ENCODE measurements around the gene PKHD1. TPM values are rescaled to one million over a fixed set of nuclear protein-coding genes. Genes with fewer than 3 reads are reported as not detected.

The PKHD1 gene
- total RNA-seq, 2 donors from 2014 or later, result 0.20 TPM

DNA sequence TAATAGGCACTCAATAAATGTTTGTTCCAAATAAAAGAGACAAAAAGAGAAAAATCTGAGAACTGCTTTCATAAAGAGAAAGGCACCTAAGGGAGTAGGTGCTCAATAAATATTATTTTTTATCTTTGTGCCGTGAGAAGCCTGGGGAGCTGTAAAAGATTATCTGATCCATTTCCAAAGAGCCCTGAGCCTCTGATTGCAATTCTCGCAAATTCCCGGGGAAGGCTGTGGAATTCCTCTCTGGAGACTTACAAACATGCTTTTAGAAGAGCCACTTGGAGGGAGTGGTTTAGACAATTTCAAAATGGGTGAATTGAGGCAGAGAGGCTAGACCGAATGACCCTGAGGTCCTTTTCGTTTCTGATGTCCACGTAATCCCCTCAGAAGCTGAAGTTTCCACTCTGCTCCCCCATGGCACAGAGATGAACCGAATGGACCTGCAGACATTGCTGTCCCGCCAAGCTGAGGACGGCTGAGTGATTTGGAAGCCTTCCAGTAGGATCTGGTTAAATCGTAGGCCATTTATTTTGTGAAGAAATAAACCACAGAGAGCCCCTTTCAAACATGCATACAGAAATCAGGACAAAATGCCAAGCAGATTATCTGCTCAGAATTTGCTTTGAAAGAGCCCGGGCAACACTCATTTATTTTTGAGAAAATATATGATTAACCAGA is 77.8 kb downstream of the PKHD1 start:
- no peaks in the 10 kb centered on the region for H3K36me3 Mint-ChIP-seq (ENCODE audit: low read depth)
- DNase-seq, result no peak
- H3K9me3 Mint-ChIP-seq, result no peaks in the 10 kb centered on the region
- Histone ChIP-seq H3K4me1 (ENCODE audit: control insufficient read depth, insufficient read depth, low read length) (no peaks in the 10 kb centered on the region), H3K4me3 (ENCODE audit: low read length) (no peak overlapping the region), H3K9ac (ENCODE audit: extremely low read depth, low read length, poor library complexity, severe bottlenecking) (no peak overlapping the region), H3K27ac (ENCODE audit: low read depth, low read length) (no peak overlapping the region), H3K9me3 (ENCODE audit: control insufficient read depth, low read length) (no peaks in the 10 kb centered on the region), H3K36me3 (ENCODE audit: control insufficient read depth, insufficient read depth, low read length) (no peaks in the 10 kb centered on the region), H3K27me3 (ENCODE audit: control insufficient read depth, insufficient read depth, low read length, poor library complexity, severe bottlenecking) (no peaks in the 10 kb centered on the region)
- H3K27me3 Mint-ChIP-seq (ENCODE audit: insufficient read depth), result no peaks in the 10 kb centered on the region
- peaks cover 7% of the 10 kb centered on the region for H3K4me1 Mint-ChIP-seq
- TF ChIP-seq, protein P1, sequence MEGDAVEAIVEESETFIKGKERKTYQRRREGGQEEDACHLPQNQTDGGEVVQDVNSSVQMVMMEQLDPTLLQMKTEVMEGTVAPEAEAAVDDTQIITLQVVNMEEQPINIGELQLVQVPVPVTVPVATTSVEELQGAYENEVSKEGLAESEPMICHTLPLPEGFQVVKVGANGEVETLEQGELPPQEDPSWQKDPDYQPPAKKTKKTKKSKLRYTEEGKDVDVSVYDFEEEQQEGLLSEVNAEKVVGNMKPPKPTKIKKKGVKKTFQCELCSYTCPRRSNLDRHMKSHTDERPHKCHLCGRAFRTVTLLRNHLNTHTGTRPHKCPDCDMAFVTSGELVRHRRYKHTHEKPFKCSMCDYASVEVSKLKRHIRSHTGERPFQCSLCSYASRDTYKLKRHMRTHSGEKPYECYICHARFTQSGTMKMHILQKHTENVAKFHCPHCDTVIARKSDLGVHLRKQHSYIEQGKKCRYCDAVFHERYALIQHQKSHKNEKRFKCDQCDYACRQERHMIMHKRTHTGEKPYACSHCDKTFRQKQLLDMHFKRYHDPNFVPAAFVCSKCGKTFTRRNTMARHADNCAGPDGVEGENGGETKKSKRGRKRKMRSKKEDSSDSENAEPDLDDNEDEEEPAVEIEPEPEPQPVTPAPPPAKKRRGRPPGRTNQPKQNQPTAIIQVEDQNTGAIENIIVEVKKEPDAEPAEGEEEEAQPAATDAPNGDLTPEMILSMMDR (conservative IDR thresholded peaks at IDR 0.05), result no peak
- no peak overlapping the region for H3K27ac Mint-ChIP-seq
- no peak overlapping the region for H3K4me3 Mint-ChIP-seq
- 83 to 90% methylated on average over 9 to 11 of the region's 11 CpGs for WGBS, 2 experiments (ENCODE audit: insufficient coverage in 1 of 2, insufficient read length in 1 of 2)

DNA sequence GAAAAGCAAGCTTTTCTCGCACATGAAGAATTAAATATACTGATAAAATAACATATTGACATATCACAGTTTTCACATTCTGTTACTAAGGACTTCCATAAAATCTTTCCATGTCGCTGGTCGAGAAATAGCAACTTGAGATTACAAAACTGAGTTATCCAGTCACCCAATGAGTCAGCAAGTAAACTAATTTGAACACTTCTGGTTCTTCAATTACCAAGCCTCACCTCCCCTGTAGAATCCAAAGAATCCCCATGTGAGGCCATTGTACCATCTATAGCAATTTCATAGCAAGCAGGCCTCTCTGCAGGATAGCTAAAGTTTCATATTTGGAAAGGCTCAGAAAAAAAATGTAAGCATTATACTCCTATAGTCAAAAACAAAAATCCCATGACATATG is 87.3 kb downstream of the PKHD1 start:
- no peaks in the 10 kb centered on the region for H3K9me3 Mint-ChIP-seq
- Histone ChIP-seq H3K4me1 (ENCODE audit: control insufficient read depth, insufficient read depth, low read length) (peaks cover 3% of the 10 kb centered on the region), H3K4me3 (ENCODE audit: low read length) (no peak overlapping the region), H3K27me3 (ENCODE audit: control insufficient read depth, insufficient read depth, low read length, poor library complexity, severe bottlenecking) (no peaks in the 10 kb centered on the region), H3K9ac (ENCODE audit: extremely low read depth, low read length, poor library complexity, severe bottlenecking) (no peak overlapping the region), H3K9me3 (ENCODE audit: control insufficient read depth, low read length) (no peaks in the 10 kb centered on the region), H3K36me3 (ENCODE audit: control insufficient read depth, insufficient read depth, low read length) (no peaks in the 10 kb centered on the region), H3K27ac (ENCODE audit: low read depth, low read length) (no peak overlapping the region)
- TF ChIP-seq, protein P1 (conservative IDR thresholded peaks at IDR 0.05), result no peak
- H3K4me1 Mint-ChIP-seq, result peaks cover 7% of the 10 kb centered on the region
- no peak overlapping the region for H3K4me3 Mint-ChIP-seq
- 98 to 100% methylated on average over 2 to 3 of the region's 3 CpGs for WGBS, 2 experiments (ENCODE audit: insufficient coverage in 1 of 2, insufficient read length in 1 of 2)
- no peak overlapping the region for H3K27ac Mint-ChIP-seq
- no peaks in the 10 kb centered on the region for H3K27me3 Mint-ChIP-seq (ENCODE audit: insufficient read depth)
- no peaks in the 10 kb centered on the region for H3K36me3 Mint-ChIP-seq (ENCODE audit: low read depth)
- no peak for DNase-seq

DNA sequence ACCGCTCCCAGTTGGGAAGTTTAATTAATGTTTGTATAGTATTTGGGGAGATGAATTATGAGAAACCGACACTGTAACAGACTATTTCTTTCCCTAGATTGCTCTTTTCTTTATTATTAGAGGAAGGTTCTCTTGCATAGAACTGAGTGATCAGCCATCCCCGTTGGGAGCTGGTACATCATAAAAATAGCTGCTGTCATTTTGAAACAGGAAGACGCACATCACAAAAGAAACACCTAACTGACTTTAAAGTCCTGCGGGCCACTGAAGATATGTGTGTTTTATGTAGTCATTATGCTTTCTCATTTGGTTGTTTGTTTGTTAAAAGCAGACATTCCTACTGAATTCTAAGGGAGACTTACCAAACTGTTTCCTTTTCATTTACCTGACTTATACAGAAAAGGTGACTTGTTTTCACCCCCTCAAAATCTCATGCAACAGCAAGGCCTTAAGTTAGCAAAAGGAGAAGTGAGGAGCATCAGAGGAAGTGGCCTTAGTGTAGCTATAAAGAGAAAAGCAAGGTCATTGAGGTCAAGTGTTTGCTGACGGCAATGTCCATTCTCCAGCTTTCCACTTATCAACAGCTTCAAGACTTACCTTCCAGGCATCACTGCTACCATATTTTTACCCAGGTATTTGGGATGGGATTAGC is 91.0 kb downstream of the PKHD1 start:
- H3K36me3 Mint-ChIP-seq (ENCODE audit: low read depth), result no peaks in the 10 kb centered on the region
- DNase-seq, result no peak
- H3K9me3 Mint-ChIP-seq, result no peaks in the 10 kb centered on the region
- H3K4me1 Mint-ChIP-seq, result peaks cover 24% of the 10 kb centered on the region
- no peaks in the 10 kb centered on the region for H3K9me3 ChIP-seq (ENCODE audit: control insufficient read depth, low read length)
- no peak overlapping the region for H3K27ac Mint-ChIP-seq
- H3K4me3 Mint-ChIP-seq, result no peak overlapping the region
- peaks cover 9% of the 10 kb centered on the region for H3K4me1 ChIP-seq (ENCODE audit: control insufficient read depth, insufficient read depth, low read length)
- H3K27me3 ChIP-seq (ENCODE audit: control insufficient read depth, insufficient read depth, low read length, poor library complexity, severe bottlenecking), result no peaks in the 10 kb centered on the region
- TF ChIP-seq, protein P1 (conservative IDR thresholded peaks at IDR 0.05), result no peak
- no peaks in the 10 kb centered on the region for H3K36me3 ChIP-seq (ENCODE audit: control insufficient read depth, insufficient read depth, low read length)
- 96% methylated on average over 6 of the region's 6 CpGs; no CpG with 5 or more reads in 1 of the 2 experiments for WGBS, 2 experiments (ENCODE audit: insufficient coverage in 1 of 2, insufficient read length in 1 of 2)
- no peak overlapping the region for H3K27ac ChIP-seq (ENCODE audit: low read depth, low read length)
- H3K9ac ChIP-seq (ENCODE audit: extremely low read depth, low read length, poor library complexity, severe bottlenecking), result no peak overlapping the region
- no peak overlapping the region for H3K4me3 ChIP-seq (ENCODE audit: low read length)
- H3K27me3 Mint-ChIP-seq (ENCODE audit: insufficient read depth), result no peaks in the 10 kb centered on the region
